Effector memory CD8-positive, alpha-beta T cell (primary cell): ENCODE measurements around the gene ATG101.

Experiments
- ATAC-seq: fragments of 150-1000 bp; cut with Tn5 transposase; replicated peaks from 2 replicates; pipeline ENCODE4 v1.10.0; 2021; ENCODE audit warnings: mild to moderate bottlenecking, moderate library complexity
- DNase-seq, 3 experiments: peaks; one replicate each; pipeline ENCODE4 v3.0.0; 2021
- H3K27ac Mint-ChIP-seq, 2 donors: one replicate each; pipeline ENCODE4 v1.8.0; 2022; ENCODE audit warnings: mild to moderate bottlenecking in 2 of 2, mixed read lengths in 2 of 2, moderate library complexity in 2 of 2
- H3K27me3 Mint-ChIP-seq, 2 donors: one replicate each; pipeline ENCODE4 v1.8.0; 2022; ENCODE audit warnings: mixed read lengths in 2 of 2
- H3K36me3 Mint-ChIP-seq: one replicate; pipeline ENCODE4 v1.8.0; 2022; ENCODE audit warnings: mild to moderate bottlenecking, moderate library complexity, mixed read lengths; ENCODE audit not compliant: insufficient read depth
- H3K4me1 Mint-ChIP-seq, 2 donors: one replicate each; pipeline ENCODE4 v1.8.0; 2022; ENCODE audit warnings: low read depth in 2 of 2, mixed read lengths in 2 of 2
- H3K4me3 Mint-ChIP-seq, 2 donors: one replicate each; pipeline ENCODE4 v1.8.0; 2022; ENCODE audit warnings: mild to moderate bottlenecking in 2 of 2, mixed read lengths in 2 of 2, moderate library complexity in 2 of 2
- H3K9me3 Mint-ChIP-seq, 2 donors: one replicate each; pipeline ENCODE4 v1.8.0; 2022; ENCODE audit warnings: mixed read lengths in 2 of 2

The ATG101 gene

DNA sequence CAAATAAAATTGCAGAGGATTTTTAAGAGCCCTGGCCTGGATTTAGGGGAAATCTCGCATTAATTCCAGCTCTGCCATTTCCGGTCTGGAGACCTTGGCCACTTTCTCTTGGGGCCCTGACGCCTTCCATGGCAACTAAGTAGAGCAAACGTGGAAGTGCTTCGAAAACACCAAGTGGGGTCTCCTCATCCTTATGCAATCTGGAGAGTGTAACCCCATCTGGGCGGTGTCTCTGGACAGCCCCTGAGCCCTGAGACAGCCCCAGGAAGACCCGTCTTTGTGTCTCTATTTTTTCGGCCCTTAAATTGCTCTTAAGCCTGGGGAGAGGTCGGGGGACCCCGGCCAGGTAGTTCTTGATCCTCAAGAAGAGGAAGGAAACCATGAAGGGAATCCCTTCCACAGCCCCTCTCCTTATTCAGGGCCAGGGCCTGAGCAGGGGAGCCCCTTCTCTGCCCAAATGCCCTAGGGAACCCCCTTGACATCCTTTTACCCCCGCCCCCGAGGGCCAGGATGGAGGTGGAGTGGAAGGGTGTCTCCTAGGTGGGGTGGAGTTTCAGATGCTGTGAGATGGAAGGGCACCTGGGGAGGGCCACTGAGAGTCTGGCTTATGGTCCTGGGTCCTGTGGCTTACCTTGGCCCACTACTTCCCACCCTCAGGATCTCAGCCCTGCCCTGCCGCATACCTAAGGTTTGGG, 36.2 kb upstream of the ATG101 start:
- H3K9me3 Mint-ChIP-seq: no peaks in the 10 kb centered on the region
- H3K4me1 Mint-ChIP-seq: peaks cover 10 to 24% of the 10 kb centered on the region in 2 donors
- peak overlapping the region; percentile 78 to 85 for H3K27ac Mint-ChIP-seq
- H3K36me3 Mint-ChIP-seq: peaks cover 18% of the 10 kb centered on the region
- no peak for ATAC-seq
- DNase-seq: no peak
- H3K4me3 Mint-ChIP-seq: peak overlapping the region; percentile 73 to 77
- H3K27me3 Mint-ChIP-seq: no peaks in the 10 kb centered on the region

DNA sequence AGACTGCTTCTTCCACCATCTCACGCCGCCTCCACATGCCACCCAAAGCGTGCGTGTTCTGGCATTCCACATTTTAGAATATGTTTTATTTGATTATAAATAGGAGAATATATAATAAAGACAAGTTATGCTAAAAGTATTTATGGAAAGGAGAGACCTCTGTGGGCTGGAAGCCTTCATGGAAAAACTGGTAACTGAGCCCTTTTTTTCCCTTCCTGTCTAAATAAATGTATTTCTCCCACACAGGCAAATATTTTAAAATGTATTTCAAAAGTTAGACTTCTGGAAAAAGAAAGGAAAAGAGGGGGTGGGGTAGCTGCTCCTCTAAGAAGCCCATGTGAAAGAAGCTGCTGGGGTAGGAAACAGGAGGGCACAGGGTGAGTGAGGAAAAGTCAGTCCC, 34.6 kb upstream of the ATG101 start:
- H3K27me3 Mint-ChIP-seq: no peaks in the 10 kb centered on the region
- no peak for ATAC-seq
- H3K27ac Mint-ChIP-seq: peak overlapping the region in 1 of 2 donors; percentile 52

DNA sequence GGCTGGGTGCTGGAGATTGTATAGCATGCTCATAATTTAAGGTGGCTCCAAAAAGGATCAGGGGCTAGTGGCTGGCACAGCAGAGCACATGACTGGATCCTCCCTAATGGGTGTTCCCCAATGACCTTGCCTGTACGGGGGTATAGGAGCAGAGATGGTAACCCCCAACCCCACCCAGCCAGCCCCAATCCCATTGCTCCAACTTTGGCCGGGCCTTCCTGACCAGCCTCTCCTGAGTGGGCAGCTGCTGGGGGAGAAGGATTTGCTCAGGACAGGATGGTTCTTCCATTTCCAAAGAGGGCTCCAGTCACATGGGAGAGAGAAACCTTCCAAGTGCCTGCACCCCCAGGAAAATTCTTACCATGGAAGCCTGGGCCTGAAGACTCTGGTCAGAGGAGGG, 33.9 kb upstream of the ATG101 start:
- Mint-ChIP-seq H3K27ac (peak overlapping the region; percentile 62 to 88), H3K36me3 (peaks cover 18% of the 10 kb centered on the region), H3K4me3 (peak overlapping the region; percentile 59 to 63), H3K27me3 (no peaks in the 10 kb centered on the region), H3K4me1 (peaks cover 10 to 24% of the 10 kb centered on the region in 2 donors), H3K9me3 (no peaks in the 10 kb centered on the region)
- DNase-seq: no peak
- no peak for ATAC-seq

More for the DNA sequence above, 34.6 kb upstream of the ATG101 start:
- no peak for DNase-seq
- H3K36me3 Mint-ChIP-seq: peaks cover 18% of the 10 kb centered on the region
- H3K9me3 Mint-ChIP-seq: no peaks in the 10 kb centered on the region
- H3K4me1 Mint-ChIP-seq: peaks cover 10 to 24% of the 10 kb centered on the region in 2 donors
- peak overlapping the region; percentile 6 to 63 for H3K4me3 Mint-ChIP-seq

DNA sequence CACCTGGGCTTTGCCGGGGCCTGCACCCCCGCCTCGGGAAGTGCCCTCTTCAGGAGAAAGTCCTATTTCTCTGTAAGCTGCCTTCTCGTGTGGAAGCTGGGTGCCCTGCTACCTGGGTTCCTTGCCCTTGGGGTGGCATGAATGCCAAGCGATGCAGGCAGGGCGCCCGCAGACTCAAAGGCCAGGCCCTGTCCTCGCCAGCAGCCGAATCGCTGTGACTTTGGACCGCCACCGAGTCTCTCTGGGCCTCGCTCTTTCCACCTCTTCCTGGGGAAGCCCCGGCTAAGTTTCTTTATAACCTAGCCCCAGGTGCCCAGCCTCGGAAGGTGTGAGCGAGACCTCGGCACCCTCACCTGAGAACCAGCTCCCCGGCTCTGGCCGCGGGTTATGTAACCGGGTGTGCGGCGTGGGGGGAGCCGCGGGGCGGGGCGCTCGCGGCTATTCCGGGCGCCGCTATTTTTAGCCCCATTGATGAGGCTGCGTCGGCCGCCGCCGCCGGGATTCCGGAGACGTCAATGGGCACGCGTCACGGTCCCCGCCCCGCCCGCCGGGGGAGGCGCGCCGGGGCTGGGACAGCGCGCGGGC, 33.1 kb upstream of the ATG101 start:
- Mint-ChIP-seq H3K27me3 (no peaks in the 10 kb centered on the region), H3K36me3 (peaks cover 18% of the 10 kb centered on the region), H3K9me3 (no peaks in the 10 kb centered on the region), H3K27ac (peak overlapping the region; percentile 62 to 88), H3K4me3 (peak overlapping the region; percentile 59 to 63), H3K4me1 (peaks cover 12 to 25% of the 10 kb centered on the region in 2 donors)
- DNase-seq (peak; percentile 83 to 88 (median 85)), ATAC-seq (peak; percentile 78)

DNA sequence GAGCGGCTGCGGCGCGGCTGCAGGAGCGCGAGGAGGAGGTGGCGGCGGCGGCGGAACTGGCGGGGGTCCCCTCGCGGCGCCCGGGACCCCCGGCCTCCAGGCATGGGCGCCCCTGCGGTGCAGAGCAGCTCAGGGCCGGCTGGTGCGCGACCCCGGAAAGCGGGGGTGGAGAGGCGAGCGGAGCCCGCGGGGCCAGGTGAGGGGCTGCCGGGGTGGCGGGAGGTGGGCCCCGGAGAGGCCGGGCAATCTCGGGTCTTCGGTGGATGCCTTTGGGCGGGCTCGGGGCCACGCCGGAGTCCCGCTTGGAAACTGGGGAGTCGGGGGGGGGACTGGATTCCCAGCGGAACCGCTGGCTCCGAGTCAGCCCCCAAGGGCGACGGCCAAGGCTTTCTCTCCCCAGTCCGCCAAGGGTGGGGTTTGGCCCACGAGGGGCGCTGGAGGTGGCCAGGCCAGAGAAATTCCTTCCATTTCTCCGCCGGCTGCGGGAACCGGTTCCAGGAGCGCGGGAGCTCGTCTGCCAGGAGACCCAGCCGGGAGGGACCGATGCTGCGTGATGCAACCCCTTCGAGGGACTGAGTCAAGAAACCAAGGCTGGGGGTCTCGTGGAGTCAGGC, 32.4 kb upstream of the ATG101 start:
- Mint-ChIP-seq H3K4me3 (peak overlapping the region; percentile 36 to 59), H3K27ac (peak overlapping the region in 1 of 2 donors; percentile 88)
- ATAC-seq: peak; percentile 0

DNA sequence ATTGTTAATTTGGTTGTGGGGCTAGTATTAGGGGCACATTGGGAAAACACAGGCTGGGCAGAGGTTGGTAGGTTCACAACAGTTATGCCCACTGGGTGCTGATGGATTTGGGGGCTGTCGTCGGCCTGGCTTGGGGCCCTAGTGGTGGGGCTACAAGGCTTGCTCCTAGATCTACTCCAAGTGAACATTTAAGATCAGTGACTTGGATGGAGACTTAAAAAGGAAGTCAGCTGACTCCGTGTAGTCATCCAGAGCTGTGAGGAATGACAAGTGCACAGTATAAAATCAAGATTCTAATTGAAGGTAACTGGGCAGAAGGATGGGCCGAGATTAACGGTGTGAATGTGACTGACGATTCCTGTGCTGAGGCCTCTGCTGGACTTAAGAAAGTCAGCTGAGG, 31.3 kb upstream of the ATG101 start:
- Mint-ChIP-seq H3K36me3 (peaks cover 20% of the 10 kb centered on the region), H3K9me3 (no peaks in the 10 kb centered on the region), H3K27me3 (no peaks in the 10 kb centered on the region), H3K27ac (peak overlapping the region in 1 of 2 donors; percentile 68), H3K4me3 (peak overlapping the region; percentile 53 to 59), H3K4me1 (peaks cover 12 to 25% of the 10 kb centered on the region in 2 donors)
- ATAC-seq (no peak), DNase-seq (no peak)

More for the DNA sequence above, 32.4 kb upstream of the ATG101 start:
- Mint-ChIP-seq H3K27me3 (no peaks in the 10 kb centered on the region), H3K36me3 (peaks cover 22% of the 10 kb centered on the region), H3K9me3 (no peaks in the 10 kb centered on the region), H3K4me1 (peaks cover 18 to 31% of the 10 kb centered on the region in 2 donors)
- no peak for DNase-seq

DNA sequence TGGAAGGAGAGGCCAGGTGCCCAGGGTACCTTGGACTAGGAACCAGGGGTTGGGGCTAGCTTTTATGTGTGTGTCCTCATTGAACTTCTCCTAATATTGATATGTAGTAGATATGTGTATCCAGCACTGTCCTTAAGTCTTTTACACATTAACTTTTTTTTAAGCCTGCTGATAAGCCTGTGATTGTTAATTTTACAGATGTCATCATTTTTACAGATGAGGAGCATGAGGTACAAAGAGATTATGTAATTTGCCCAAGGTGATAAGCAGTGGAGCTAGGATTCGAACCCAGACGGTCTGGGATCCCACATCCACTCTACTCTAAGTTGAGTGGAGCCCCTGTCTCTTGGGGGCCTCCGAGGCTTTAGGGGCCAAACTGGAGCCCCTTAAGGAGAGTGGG, 28.7 kb upstream of the ATG101 start:
- peak overlapping the region in 1 of 2 donors; percentile 59 for H3K27ac Mint-ChIP-seq

DNA sequence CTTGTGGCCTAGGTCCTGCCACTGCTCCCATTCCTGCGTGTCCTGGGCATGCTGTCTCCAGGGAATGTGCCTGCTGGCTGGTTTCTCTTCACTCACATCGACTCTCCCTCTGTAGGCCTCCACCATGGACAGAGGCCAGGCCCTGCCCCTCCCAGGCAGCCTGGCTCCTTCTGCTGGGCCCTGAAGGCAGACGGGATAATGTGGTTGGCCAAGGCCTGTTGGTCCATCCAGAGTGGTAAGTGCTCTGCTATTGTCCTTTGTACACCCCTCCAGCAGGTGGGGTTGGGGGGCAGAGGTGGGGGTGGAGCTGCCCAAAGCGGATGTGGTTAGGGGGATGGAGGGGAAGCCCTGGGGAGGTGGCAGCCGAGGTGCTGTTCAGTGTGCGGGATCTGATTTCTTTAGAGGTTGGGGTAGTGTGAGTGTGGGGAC, 28.1 kb upstream of the ATG101 start:
- DNase-seq (peak in 1 of 3 experiments; percentile 30), ATAC-seq (peak; percentile 54)
- no peaks in the 10 kb centered on the region for H3K9me3 Mint-ChIP-seq
- H3K36me3 Mint-ChIP-seq: peaks cover 10% of the 10 kb centered on the region
- no peaks in the 10 kb centered on the region for H3K27me3 Mint-ChIP-seq
- peak overlapping the region in 1 of 2 donors; percentile 35 for H3K4me3 Mint-ChIP-seq
- H3K4me1 Mint-ChIP-seq: peaks cover 9 to 14% of the 10 kb centered on the region in 2 donors
- peak overlapping the region; percentile 44 to 73 for H3K27ac Mint-ChIP-seq

More for the DNA sequence above, 28.7 kb upstream of the ATG101 start:
- DNase-seq: no peak
- H3K4me1 Mint-ChIP-seq: peaks cover 9 to 18% of the 10 kb centered on the region in 2 donors
- no peak for ATAC-seq
- peaks cover 16% of the 10 kb centered on the region for H3K36me3 Mint-ChIP-seq
- no peaks in the 10 kb centered on the region for H3K9me3 Mint-ChIP-seq
- H3K4me3 Mint-ChIP-seq: no peak overlapping the region
- H3K27me3 Mint-ChIP-seq: no peaks in the 10 kb centered on the region

DNA sequence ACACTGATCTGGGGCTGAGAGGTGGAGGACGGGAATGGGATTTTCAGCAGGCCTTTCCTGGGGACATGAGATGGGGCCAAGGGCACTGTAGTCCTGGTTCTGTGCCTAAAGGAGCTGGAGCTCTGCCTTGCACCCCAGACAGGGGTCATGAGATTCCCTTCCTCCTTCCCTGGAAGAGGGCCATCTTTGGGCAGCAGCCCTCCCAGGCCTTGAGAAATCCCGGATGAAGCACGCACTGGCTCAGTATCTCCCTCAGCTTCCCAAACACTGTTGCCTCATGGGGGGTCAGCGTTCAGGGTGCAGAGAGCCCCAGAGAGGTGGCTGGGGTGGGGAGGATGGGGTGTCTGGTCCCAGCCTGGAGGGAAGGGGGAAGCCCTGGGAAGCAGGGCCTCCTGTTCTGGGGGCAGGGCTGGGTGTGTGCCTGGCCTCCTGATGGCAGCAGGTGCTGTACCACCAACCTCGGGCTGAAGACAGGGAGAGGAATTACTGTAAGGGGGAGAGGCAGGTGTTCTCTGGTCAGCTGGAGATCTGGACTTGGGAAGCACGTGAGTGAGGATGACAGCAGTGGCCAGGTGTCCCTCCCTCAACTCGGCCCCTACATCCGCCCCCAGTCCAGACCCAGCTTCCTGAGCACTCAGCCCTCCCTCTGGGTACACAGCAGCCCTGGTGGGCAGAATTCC, 26.9 kb upstream of the ATG101 start:
- Mint-ChIP-seq H3K27ac (no peak overlapping the region), H3K36me3 (peaks cover 7% of the 10 kb centered on the region), H3K4me1 (peaks cover 9 to 12% of the 10 kb centered on the region in 2 donors), H3K4me3 (no peak overlapping the region), H3K9me3 (no peaks in the 10 kb centered on the region), H3K27me3 (peaks cover 0 to 10% of the 10 kb centered on the region in 2 donors)
- DNase-seq (no peak), ATAC-seq (no peak)

DNA sequence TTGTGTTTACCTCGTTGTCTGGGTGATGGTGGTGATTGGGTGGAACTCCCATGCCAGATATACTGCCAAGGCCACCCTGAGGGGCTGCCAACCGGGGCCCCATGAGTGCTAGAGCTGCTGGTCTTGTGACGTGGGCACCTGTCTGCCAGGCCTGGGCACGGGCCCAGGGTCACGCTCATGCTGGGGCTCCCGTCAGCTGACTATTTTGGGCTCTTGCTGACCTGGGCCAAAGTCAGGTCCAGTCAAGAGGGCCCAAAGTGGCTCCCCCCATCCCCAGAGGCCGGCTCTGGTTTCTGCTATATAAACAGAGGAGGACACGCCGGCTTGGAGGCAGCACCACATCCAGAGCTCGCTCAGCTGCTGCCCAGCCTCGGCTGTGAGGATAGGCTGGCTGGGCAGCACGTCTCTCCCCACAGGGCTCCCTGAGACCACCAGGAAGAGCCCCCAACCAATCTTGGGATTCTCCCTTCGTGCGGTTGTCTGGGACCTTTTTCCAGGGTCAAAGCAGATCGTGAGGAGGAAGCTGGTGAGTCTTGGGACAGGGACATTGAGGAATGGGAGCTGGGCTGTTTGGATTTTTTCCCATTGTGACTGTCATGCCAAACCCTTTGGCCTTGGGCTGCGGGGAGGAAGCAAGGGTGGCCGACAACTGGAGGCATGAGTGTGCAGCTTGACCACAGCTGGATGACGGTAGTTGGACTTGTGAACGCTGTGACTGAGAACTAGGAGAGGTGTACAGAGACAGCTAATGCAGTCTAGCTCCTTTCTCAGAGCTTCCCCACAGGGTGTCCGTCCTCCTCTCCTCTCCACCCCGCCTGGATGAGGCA, 26.2 kb upstream of the ATG101 start:
- DNase-seq: no peak
- no peak for ATAC-seq
- H3K4me1 Mint-ChIP-seq: peaks cover 9% of the 10 kb centered on the region in 2 donors
- peaks cover 7% of the 10 kb centered on the region for H3K36me3 Mint-ChIP-seq
- H3K27ac Mint-ChIP-seq: no peak overlapping the region
- H3K27me3 Mint-ChIP-seq: peaks cover 0 to 10% of the 10 kb centered on the region in 2 donors
- H3K4me3 Mint-ChIP-seq: no peak overlapping the region
- H3K9me3 Mint-ChIP-seq: no peaks in the 10 kb centered on the region

DNA sequence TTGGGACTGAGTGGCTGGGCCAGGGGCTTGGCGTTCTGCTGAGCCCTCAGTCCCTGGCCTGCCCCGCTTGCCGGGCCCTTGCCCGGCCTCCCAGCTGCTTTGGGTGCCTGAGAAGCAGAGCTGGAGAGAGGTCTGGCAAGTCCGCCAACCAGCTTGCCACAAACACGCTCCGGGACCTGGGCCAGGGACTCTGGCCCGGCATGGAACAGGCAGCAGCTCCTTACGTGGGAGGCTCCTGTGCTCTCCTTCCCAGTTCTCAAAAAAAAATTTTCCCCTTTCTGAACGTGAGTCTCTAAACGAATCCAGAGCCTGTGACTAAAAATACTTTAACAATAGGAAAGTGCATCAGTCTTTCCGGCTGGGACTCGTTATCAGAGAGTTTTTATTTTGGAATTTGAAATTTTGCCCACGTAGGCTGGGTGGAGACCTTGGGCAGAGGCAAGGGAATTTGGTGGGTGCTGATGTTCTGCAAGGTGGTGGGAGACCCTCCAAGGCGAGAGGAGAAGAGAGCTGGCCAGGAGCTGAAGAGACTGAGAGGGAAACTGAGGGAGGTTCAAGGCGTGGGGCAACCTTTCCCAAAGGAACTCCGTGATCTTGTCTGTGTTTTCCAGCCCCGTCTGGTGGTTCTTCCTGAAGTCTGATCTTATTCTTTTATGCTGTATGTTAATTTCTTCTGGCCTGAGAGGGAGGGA, 25.3 kb upstream of the ATG101 start:
- ATAC-seq (no peak), DNase-seq (no peak)
- Mint-ChIP-seq H3K27ac (no peak overlapping the region), H3K4me3 (no peak overlapping the region), H3K27me3 (peaks cover 5 to 10% of the 10 kb centered on the region in 2 donors), H3K9me3 (no peaks in the 10 kb centered on the region), H3K4me1 (peaks cover 12 to 14% of the 10 kb centered on the region in 2 donors), H3K36me3 (peaks cover 7% of the 10 kb centered on the region)

DNA sequence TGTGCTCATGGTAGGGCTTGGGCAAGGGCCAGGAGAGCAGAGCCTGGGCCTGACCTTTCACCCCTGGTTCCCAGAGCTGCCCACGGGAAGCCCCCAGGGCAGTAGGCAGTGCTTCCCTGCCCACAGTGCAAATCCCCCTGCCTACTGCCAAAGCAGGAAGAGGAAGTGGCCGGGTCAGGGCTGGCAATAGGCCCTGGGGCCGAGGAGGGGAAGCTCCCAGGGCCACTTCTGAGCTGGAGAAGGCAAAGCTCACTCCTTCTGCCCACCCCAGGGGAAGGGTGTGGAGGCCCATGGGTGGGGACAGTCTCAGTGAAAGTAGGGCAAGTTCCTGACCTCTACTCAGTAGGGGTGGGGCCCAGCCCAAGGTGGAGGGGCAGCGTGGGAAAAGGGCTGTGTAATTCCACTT, 24.0 kb upstream of the ATG101 start:
- DNase-seq: no peak
- ATAC-seq: no peak
- Mint-ChIP-seq H3K9me3 (no peaks in the 10 kb centered on the region), H3K36me3 (peaks cover 12% of the 10 kb centered on the region), H3K4me3 (no peak overlapping the region), H3K27ac (peak overlapping the region in 1 of 2 donors; percentile 49), H3K27me3 (peaks cover 6 to 10% of the 10 kb centered on the region in 2 donors), H3K4me1 (peaks cover 24 to 27% of the 10 kb centered on the region in 2 donors)
